ENCODE results near the gene ZNF630. TPM values are rescaled to one million over a fixed set of nuclear protein-coding genes. Genes with fewer than 3 reads are reported as not detected.
A peak's percentile ranks its signal among the peaks of the same experiment; 100 is the strongest.
"Not testable (repeated sequence)": the region's sequence is repeated elsewhere in the genome, so short reads cannot be mapped to it uniquely, and the experiment has no call there.

The ZNF630 gene
- 0.22 and 0.25 TPM in 2 replicates for total RNA-seq (2012; rRNA removed)

DNA sequence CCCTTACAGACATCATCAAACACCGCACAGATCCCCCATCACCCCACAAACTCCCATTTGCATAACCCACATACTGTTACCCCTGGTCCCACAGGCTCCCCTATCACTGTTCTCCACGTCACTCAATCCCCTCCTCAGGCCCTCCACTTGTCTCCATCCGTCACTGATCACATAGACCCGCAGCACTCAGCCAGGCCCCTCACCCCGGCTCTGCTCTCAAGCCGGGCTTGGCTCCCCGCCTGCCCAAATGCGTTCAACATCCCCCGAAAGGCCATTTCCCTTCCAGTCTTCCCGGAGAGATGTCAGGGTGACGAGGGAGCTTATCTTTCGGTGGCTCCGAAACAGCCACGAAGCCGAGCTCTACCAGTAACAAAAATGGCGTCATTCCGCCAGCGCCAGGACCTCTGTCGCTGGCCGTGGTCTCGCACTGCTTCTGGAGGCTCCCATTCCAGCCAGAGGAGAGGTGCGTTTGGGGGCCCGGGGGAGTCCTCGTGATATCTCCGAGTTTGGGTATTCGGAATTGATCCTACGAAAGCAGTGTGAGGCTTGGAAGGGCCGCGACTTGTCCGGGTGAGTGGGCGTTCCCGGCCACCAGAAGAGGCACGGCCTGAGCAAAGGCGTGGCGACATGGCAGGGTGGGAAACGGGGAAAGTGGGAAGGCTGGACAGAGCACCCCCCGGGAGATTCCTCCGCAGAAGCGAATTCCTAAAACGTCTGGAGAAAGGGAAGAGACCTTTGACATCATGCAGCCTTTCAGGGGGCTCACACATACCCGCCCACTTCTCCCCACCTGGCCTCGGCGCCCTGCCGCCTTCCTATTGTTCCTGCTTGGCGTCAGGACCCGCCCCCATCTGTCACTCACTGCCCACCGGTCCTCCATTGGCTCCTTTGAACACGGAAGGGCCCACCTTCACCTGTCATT lies at the start of gene ZNF630:
ZNF630 (minus strand) TSS at position 577 of the 922 bp plus-strand sequence. CDS start 4,754 bp downstream, outside the sequence.
- Histone ChIP-seq H3K36me3 (ENCODE audit: insufficient read depth, low read length) (no peaks in the 10 kb centered on the region), H3K27me3 (ENCODE audit: control insufficient read depth, insufficient read depth, low read length) (no peaks in the 10 kb centered on the region), H3K9ac (ENCODE audit: low read depth, low read length) (peak within 1 kb of the TSS; percentile 70), H3K4me3 (ENCODE audit: low read length) (peak within 1 kb of the TSS; percentile 79), H3K9me3 (replicated peaks; ENCODE audit: low read length) (no peaks in the 10 kb centered on the region), H3K4me2 (ENCODE audit: low read length) (peak within 1 kb of the TSS; percentile 93), H3K4me1 (ENCODE audit: control insufficient read depth, insufficient read depth, low read length) (no peaks in the 10 kb centered on the region)

- Histone ChIP-seq H3K9me3 (replicated peaks; ENCODE audit: low read length) (no peaks in the 10 kb centered on the region), H3K4me3 (ENCODE audit: low read length) (no peak overlapping the region), H3K4me2 (ENCODE audit: low read length) (no peak overlapping the region), H3K36me3 (ENCODE audit: insufficient read depth, low read length) (no peaks in the 10 kb centered on the region), H3K27me3 (ENCODE audit: control insufficient read depth, insufficient read depth, low read length) (no peaks in the 10 kb centered on the region), H3K9ac (ENCODE audit: low read depth, low read length) (no peak overlapping the region), H3K4me1 (ENCODE audit: control insufficient read depth, insufficient read depth, low read length) (no peaks in the 10 kb centered on the region)
Observed at GRCh38 chrX:48107717-48108116, 36.3 kb upstream of the ZNF630 start.

DNA sequence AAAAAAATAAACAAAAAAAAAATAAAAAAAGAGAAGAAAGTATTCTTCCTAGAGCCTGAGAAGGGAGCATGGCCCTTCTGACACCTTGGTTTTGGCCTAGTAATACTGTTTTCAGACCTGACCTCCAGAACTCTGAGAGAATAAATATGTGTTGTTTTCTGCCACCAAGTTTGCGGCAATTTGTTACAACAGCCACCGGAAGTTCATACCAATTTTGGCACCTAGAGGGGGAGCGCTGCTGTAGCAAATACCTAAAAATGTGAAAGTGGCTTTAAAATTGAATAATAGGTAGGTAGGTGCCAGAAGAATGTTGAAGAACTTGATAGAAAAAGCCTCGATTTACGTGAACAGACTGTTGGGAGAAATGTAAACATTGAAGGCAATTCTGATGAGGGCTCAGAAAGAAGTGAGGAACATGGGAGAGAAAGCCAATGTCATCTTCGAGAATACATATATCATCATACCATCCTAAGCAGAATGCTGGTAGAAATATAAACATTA lies 31.5 kb upstream of the ZNF630 start:
- Histone ChIP-seq H3K4me3 (ENCODE audit: low read length) (no peak overlapping the region), H3K9me3 (replicated peaks; ENCODE audit: low read length) (no peaks in the 10 kb centered on the region), H3K4me2 (ENCODE audit: low read length) (no peak overlapping the region), H3K27me3 (ENCODE audit: control insufficient read depth, insufficient read depth, low read length) (no peaks in the 10 kb centered on the region), H3K36me3 (ENCODE audit: insufficient read depth, low read length) (no peaks in the 10 kb centered on the region), H3K9ac (ENCODE audit: low read depth, low read length) (no peak overlapping the region), H3K4me1 (ENCODE audit: control insufficient read depth, insufficient read depth, low read length) (no peaks in the 10 kb centered on the region)

DNA sequence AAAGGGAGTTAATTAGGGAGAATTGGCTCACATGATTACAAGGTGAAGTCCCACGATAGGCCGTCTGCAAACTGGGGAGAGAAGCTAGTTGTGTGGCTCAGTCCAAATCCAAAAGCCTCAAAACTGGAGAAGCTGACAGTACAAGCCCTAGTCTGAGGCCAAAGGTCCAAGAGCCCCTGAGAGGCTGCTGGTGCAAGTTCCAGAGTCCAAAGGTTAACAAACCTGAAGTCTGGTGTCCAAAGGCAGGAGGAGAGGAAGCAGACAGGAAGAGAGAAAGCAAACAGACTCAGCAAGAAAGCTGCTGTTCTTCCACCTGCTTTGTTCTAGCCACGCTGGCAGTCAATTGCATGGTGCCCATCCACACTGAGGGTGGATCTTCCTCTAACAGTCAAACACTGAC lies 30.0 kb upstream of the ZNF630 start:
- Histone ChIP-seq H3K4me1 (ENCODE audit: control insufficient read depth, insufficient read depth, low read length) (no peaks in the 10 kb centered on the region), H3K9me3 (replicated peaks; ENCODE audit: low read length) (no peaks in the 10 kb centered on the region), H3K9ac (ENCODE audit: low read depth, low read length) (no peak overlapping the region), H3K4me2 (ENCODE audit: low read length) (no peak overlapping the region), H3K27me3 (ENCODE audit: control insufficient read depth, insufficient read depth, low read length) (no peaks in the 10 kb centered on the region), H3K4me3 (ENCODE audit: low read length) (no peak overlapping the region), H3K36me3 (ENCODE audit: insufficient read depth, low read length) (no peaks in the 10 kb centered on the region)

DNA sequence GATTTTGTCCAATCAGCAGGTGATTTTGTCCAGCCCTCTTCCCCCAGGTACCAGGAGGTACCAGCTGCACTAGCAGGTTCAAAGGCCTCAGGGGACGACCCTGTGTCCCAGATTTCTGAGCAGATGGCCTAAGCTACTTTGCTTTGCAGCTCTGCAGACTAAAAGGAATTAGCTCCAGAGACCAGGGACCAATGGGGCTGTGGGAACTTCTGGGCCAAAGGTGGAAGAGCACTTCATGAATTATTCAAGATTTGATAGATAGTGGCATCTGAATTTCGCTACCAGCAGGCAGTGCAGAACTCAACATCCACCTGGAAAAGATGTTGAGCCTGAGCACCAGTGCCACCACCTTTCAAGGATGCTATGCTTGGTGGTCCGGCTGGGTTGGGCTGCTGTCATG lies 21.1 kb upstream of the ZNF630 start:
- not testable (repeated sequence) for H3K4me3 ChIP-seq (ENCODE audit: low read length); H3K4me1 ChIP-seq (ENCODE audit: control insufficient read depth, insufficient read depth, low read length); H3K4me2 ChIP-seq (ENCODE audit: low read length); H3K27me3 ChIP-seq (ENCODE audit: control insufficient read depth, insufficient read depth, low read length); H3K9ac ChIP-seq (ENCODE audit: low read depth, low read length); H3K36me3 ChIP-seq (ENCODE audit: insufficient read depth, low read length); H3K9me3 ChIP-seq (replicated peaks; ENCODE audit: low read length)

GRCh38 chrX:48090123-48090522 lies 18.7 kb upstream of the ZNF630 start:
- no peaks in the 10 kb centered on the region for H3K36me3 ChIP-seq (ENCODE audit: insufficient read depth, low read length)
- no peak overlapping the region for H3K9ac ChIP-seq (ENCODE audit: low read depth, low read length)
- H3K4me1 ChIP-seq (ENCODE audit: control insufficient read depth, insufficient read depth, low read length), result no peaks in the 10 kb centered on the region
- peaks cover 3% of the 10 kb centered on the region for H3K27me3 ChIP-seq (ENCODE audit: control insufficient read depth, insufficient read depth, low read length)
- H3K9me3 ChIP-seq (replicated peaks; ENCODE audit: low read length), result peaks cover 6% of the 10 kb centered on the region
- no peak overlapping the region for H3K4me3 ChIP-seq (ENCODE audit: low read length)
- H3K4me2 ChIP-seq (ENCODE audit: low read length), result no peak overlapping the region

DNA sequence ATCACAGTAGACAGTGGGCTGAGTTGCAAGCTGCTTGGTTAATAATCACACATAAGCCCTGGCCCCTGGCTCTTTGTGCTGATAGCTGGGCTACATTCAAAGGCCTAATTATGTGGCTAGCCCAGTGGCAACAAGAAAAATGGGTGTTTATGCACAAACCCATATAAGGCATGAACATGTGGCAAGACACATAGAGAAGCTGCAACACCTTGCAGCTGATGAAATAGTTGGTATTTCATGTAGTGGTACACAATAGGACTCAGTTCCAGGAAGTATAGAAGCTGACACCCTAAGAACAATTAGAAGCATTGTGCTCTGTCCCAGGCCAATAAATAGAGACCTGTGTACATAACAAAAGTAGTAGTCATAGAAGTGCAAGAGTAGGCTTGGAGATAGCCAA lies 14.6 kb upstream of the ZNF630 start:
- H3K4me1 ChIP-seq (ENCODE audit: control insufficient read depth, insufficient read depth, low read length), result no peaks in the 10 kb centered on the region
- no peaks in the 10 kb centered on the region for H3K27me3 ChIP-seq (ENCODE audit: control insufficient read depth, insufficient read depth, low read length)

DNA sequence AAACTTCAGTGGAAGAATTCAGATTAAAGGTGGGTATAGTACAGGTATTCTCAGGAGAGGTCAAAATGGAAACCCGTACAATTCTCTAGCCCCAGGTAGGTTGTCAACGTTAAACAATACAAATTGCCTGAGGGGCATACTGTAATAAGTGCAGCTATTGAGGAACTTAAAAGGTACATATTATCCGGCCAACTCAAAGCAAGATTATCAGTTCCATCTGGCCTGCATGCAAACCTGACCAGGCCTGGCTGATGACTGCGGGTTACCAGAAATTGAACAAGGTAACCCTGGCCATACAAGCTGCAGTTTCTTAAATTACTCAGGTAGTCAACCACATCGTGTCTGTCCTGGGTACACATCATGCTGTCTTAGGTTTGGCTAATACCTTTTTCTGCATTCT lies 12.3 kb upstream of the ZNF630 start:
- H3K27me3 ChIP-seq (ENCODE audit: control insufficient read depth, insufficient read depth, low read length), result no peaks in the 10 kb centered on the region
- H3K4me3 ChIP-seq (ENCODE audit: low read length), result no peak overlapping the region
- no peaks in the 10 kb centered on the region for H3K4me1 ChIP-seq (ENCODE audit: control insufficient read depth, insufficient read depth, low read length)
- H3K9me3 ChIP-seq (replicated peaks; ENCODE audit: low read length), result no peaks in the 10 kb centered on the region
- H3K4me2 ChIP-seq (ENCODE audit: low read length), result no peak overlapping the region
- no peak overlapping the region for H3K9ac ChIP-seq (ENCODE audit: low read depth, low read length)
- H3K36me3 ChIP-seq (ENCODE audit: insufficient read depth, low read length), result no peaks in the 10 kb centered on the region

More for the DNA sequence above, 14.6 kb upstream of the ZNF630 start:
- Histone ChIP-seq H3K9ac (ENCODE audit: low read depth, low read length) (no peak overlapping the region), H3K36me3 (ENCODE audit: insufficient read depth, low read length) (no peaks in the 10 kb centered on the region), H3K9me3 (replicated peaks; ENCODE audit: low read length) (peaks cover 6% of the 10 kb centered on the region), H3K4me3 (ENCODE audit: low read length) (no peak overlapping the region), H3K4me2 (ENCODE audit: low read length) (no peak overlapping the region)

- no peak overlapping the region for H3K9ac ChIP-seq (ENCODE audit: low read depth, low read length)
- no peaks in the 10 kb centered on the region for H3K27me3 ChIP-seq (ENCODE audit: control insufficient read depth, insufficient read depth, low read length)
- H3K4me3 ChIP-seq (ENCODE audit: low read length), result no peak overlapping the region
- no peaks in the 10 kb centered on the region for H3K36me3 ChIP-seq (ENCODE audit: insufficient read depth, low read length)
- no peaks in the 10 kb centered on the region for H3K9me3 ChIP-seq (replicated peaks; ENCODE audit: low read length)
- no peaks in the 10 kb centered on the region for H3K4me1 ChIP-seq (ENCODE audit: control insufficient read depth, insufficient read depth, low read length)
- H3K4me2 ChIP-seq (ENCODE audit: low read length), result no peak overlapping the region
Observed at GRCh38 chrX:48083212-48083611, 11.8 kb upstream of the ZNF630 start.

GRCh38 chrX:48076343-48076742 lies 4.9 kb upstream of the ZNF630 start:
- no peak overlapping the region for H3K4me2 ChIP-seq (ENCODE audit: low read length)
- no peak overlapping the region for H3K9ac ChIP-seq (ENCODE audit: low read depth, low read length)
- no peak overlapping the region for H3K4me3 ChIP-seq (ENCODE audit: low read length)
- no peaks in the 10 kb centered on the region for H3K27me3 ChIP-seq (ENCODE audit: control insufficient read depth, insufficient read depth, low read length)
- H3K9me3 ChIP-seq (replicated peaks; ENCODE audit: low read length), result no peaks in the 10 kb centered on the region
- H3K4me1 ChIP-seq (ENCODE audit: control insufficient read depth, insufficient read depth, low read length), result no peaks in the 10 kb centered on the region
- H3K36me3 ChIP-seq (ENCODE audit: insufficient read depth, low read length), result no peaks in the 10 kb centered on the region

- Histone ChIP-seq H3K36me3 (ENCODE audit: insufficient read depth, low read length) (no peaks in the 10 kb centered on the region), H3K9ac (ENCODE audit: low read depth, low read length) (no peak overlapping the region), H3K4me3 (ENCODE audit: low read length) (peak overlapping the region; percentile 79), H3K4me2 (ENCODE audit: low read length) (peak overlapping the region; percentile 93), H3K9me3 (replicated peaks; ENCODE audit: low read length) (no peaks in the 10 kb centered on the region), H3K4me1 (ENCODE audit: control insufficient read depth, insufficient read depth, low read length) (no peaks in the 10 kb centered on the region), H3K27me3 (ENCODE audit: control insufficient read depth, insufficient read depth, low read length) (no peaks in the 10 kb centered on the region)
Observed at GRCh38 chrX:48071986-48072605, 656 bp upstream of the ZNF630 start.

All from skeletal muscle satellite cell (primary cell).